Activated T-cell treated with anti-CD3 and anti-CD28 coated beads for 4 hours (primary cell): ENCODE results near the gene TK2.
"Not testable (repeated sequence)": the region's sequence is repeated elsewhere in the genome, so short reads cannot be mapped to it uniquely, and the experiment has no call there.

ENCODE experiments used
- DNase-seq: peaks from one replicate; pipeline ENCODE4 v3.0.0-alpha.2; 2020

The TK2 gene

GRCh38 chr16:66549284-66550131 is at the start of gene TK2:
TSS of gene TK2 (minus strand) at chr16:66550122. CDS start at chr16:66550061, 61 bp downstream.
- DNase-seq: peak; percentile 49

- DNase-seq: no peak
Observed at GRCh38 chr16:66598111-66598510, 48.2 kb upstream of the TK2 start.

GRCh38 chr16:66596986-66597848 is 47.3 kb upstream of the TK2 start:
- no peak for DNase-seq

- not testable (repeated sequence) for DNase-seq
Observed at GRCh38 chr16:66596559-66596958, 46.6 kb upstream of the TK2 start.

GRCh38 chr16:66594739-66595138 is 44.8 kb upstream of the TK2 start:
- no peak for DNase-seq

- DNase-seq: no peak
Observed at GRCh38 chr16:66592814-66593213, 42.9 kb upstream of the TK2 start.

- DNase-seq: no peak
Observed at GRCh38 chr16:66592241-66592640, 42.3 kb upstream of the TK2 start.

- DNase-seq: no peak
Observed at GRCh38 chr16:66591018-66591417, 41.1 kb upstream of the TK2 start.

GRCh38 chr16:66590322-66590721 is 40.4 kb upstream of the TK2 start:
- DNase-seq: no peak

GRCh38 chr16:66588981-66589713 is 39.2 kb upstream of the TK2 start:
- peak; percentile 42 for DNase-seq

GRCh38 chr16:66587881-66588600 is 38.1 kb upstream of the TK2 start:
- no peak for DNase-seq

GRCh38 chr16:66585481-66586239 is 35.7 kb upstream of the TK2 start:
- no peak for DNase-seq

- no peak for DNase-seq
Observed at GRCh38 chr16:66581246-66581952, 31.5 kb upstream of the TK2 start.

- DNase-seq: no peak
Observed at GRCh38 chr16:66580605-66581209, 30.8 kb upstream of the TK2 start.

- DNase-seq: no peak
Observed at GRCh38 chr16:66578651-66579531, 29.0 kb upstream of the TK2 start, which contains the start of gene CMTM2. TSS of gene CMTM2 (plus strand) at chr16:66579463. CDS start at chr16:66579608, 145 bp downstream.

GRCh38 chr16:66576296-66576695 is 26.4 kb upstream of the TK2 start:
- no peak for DNase-seq

GRCh38 chr16:66575060-66575459 is 25.1 kb upstream of the TK2 start:
- no peak for DNase-seq

GRCh38 chr16:66574531-66574930 is 24.6 kb upstream of the TK2 start:
- DNase-seq: no peak

GRCh38 chr16:66574081-66574480 is 24.2 kb upstream of the TK2 start:
- no peak for DNase-seq
